ENCODE data around the gene HBZ.
A peak's percentile ranks its signal among the peaks of the same experiment; 100 is the strongest.
"Not testable (repeated sequence)": the region's sequence is repeated elsewhere in the genome, so short reads cannot be mapped to it uniquely, and the experiment has no call there.

HBZ gene

DNA sequence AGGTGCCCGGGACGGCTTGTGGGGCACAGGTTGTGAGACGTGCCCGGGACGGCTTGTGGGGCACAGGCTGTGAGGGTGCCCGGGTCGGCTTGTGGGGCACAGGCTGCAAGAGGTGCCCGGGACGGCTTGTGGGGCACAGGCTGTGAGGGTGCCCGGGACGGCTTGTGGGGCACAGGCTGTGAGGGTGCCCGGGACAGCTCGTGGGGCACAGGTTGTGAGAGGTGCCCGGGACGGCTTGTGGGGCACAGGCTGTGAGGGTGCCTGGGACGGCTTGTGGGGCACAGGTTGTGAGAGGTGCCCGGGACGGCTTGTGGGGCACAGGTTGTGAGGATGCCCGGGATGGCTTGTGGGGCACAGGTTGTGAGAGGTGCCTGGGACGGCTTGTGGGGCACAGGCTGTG is 7.8 kb downstream of the HBZ start:
- not testable (repeated sequence) for H3K9me3 ChIP-seq (ENCODE audit: control insufficient read depth, insufficient read depth, low read length); H3K4me3 ChIP-seq (ENCODE audit: low read depth, low read length); H3K9ac ChIP-seq (ENCODE audit: low read depth, low read length); H3K36me3 ChIP-seq (ENCODE audit: control insufficient read depth, insufficient read depth, low read length); H3K4me1 ChIP-seq (ENCODE audit: control insufficient read depth, insufficient read depth, low read length)
- peaks cover 57% of the 10 kb centered on the region for H3K27me3 ChIP-seq (ENCODE audit: control insufficient read depth, insufficient read depth, low read length)

- Histone ChIP-seq H3K36me3 (ENCODE audit: control insufficient read depth, insufficient read depth, low read length) (no peaks in the 10 kb centered on the region), H3K27me3 (ENCODE audit: control insufficient read depth, insufficient read depth, low read length) (peaks cover 59% of the 10 kb centered on the region), H3K4me3 (ENCODE audit: low read depth, low read length) (no peak overlapping the region), H3K9me3 (ENCODE audit: control insufficient read depth, insufficient read depth, low read length) (no peaks in the 10 kb centered on the region), H3K4me1 (ENCODE audit: control insufficient read depth, insufficient read depth, low read length) (no peaks in the 10 kb centered on the region), H3K9ac (ENCODE audit: low read depth, low read length) (no peak overlapping the region)
Measured at GRCh38 chr16:160691-161190, 8.3 kb downstream of the HBZ start.

DNA sequence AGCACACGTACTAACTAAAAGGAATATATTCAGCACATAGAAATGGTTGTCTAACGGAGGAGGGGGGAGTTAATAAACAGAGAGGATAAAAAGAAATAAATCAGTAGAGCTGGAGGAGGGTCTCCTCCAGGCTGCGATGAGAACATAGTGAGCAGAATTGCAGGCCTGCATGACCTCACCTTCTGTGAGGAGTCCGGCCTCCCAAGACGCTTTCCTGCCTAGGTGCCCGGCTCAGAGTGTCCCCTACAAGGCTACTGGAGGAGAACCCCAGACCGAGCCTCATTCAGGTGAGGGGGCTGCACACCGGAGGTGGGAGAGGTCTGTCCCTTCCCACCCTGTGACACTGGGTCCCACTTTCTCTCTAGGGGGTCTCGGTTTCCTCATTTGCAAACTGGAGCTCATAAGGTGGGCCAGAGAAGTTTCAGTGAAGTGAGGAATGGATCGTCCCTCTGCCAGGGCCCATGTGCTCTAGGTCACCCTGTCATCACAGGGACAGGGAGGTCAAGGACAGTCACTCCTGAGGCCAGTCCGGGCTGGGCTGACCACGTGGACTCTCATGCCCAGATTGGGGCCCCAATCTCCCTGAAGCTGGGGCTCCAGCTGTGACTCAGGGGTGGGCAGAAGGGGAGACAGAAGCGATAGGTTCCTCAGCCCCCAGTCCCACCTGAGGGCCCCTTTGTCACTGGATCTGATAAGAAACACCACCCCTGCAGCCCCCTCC is 10.0 kb downstream of the HBZ start:
- H3K4me3 ChIP-seq (ENCODE audit: low read depth, low read length): no peak overlapping the region
- no peak overlapping the region for H3K9ac ChIP-seq (ENCODE audit: low read depth, low read length)
- H3K36me3 ChIP-seq (ENCODE audit: control insufficient read depth, insufficient read depth, low read length): no peaks in the 10 kb centered on the region
- no peaks in the 10 kb centered on the region for H3K9me3 ChIP-seq (ENCODE audit: control insufficient read depth, insufficient read depth, low read length)
- H3K27me3 ChIP-seq (ENCODE audit: control insufficient read depth, insufficient read depth, low read length): peaks cover 64% of the 10 kb centered on the region
- peaks cover 4% of the 10 kb centered on the region for H3K4me1 ChIP-seq (ENCODE audit: control insufficient read depth, insufficient read depth, low read length)

- H3K27me3 ChIP-seq (ENCODE audit: control insufficient read depth, insufficient read depth, low read length): peaks cover 64% of the 10 kb centered on the region
Measured at GRCh38 chr16:163139-163538, 10.7 kb downstream of the HBZ start.

GRCh38 chr16:163696-164095 is 11.3 kb downstream of the HBZ start:
- not testable (repeated sequence) for H3K9me3 ChIP-seq (ENCODE audit: control insufficient read depth, insufficient read depth, low read length); H3K4me3 ChIP-seq (ENCODE audit: low read depth, low read length); H3K36me3 ChIP-seq (ENCODE audit: control insufficient read depth, insufficient read depth, low read length); H3K9ac ChIP-seq (ENCODE audit: low read depth, low read length); H3K4me1 ChIP-seq (ENCODE audit: control insufficient read depth, insufficient read depth, low read length)
- peaks cover 66% of the 10 kb centered on the region for H3K27me3 ChIP-seq (ENCODE audit: control insufficient read depth, insufficient read depth, low read length)

More at GRCh38 chr16:163139-163538, 10.7 kb downstream of the HBZ start:
- H3K36me3 ChIP-seq (ENCODE audit: control insufficient read depth, insufficient read depth, low read length); H3K9ac ChIP-seq (ENCODE audit: low read depth, low read length); H3K9me3 ChIP-seq (ENCODE audit: control insufficient read depth, insufficient read depth, low read length); H3K4me3 ChIP-seq (ENCODE audit: low read depth, low read length); H3K4me1 ChIP-seq (ENCODE audit: control insufficient read depth, insufficient read depth, low read length): not testable (repeated sequence)

DNA sequence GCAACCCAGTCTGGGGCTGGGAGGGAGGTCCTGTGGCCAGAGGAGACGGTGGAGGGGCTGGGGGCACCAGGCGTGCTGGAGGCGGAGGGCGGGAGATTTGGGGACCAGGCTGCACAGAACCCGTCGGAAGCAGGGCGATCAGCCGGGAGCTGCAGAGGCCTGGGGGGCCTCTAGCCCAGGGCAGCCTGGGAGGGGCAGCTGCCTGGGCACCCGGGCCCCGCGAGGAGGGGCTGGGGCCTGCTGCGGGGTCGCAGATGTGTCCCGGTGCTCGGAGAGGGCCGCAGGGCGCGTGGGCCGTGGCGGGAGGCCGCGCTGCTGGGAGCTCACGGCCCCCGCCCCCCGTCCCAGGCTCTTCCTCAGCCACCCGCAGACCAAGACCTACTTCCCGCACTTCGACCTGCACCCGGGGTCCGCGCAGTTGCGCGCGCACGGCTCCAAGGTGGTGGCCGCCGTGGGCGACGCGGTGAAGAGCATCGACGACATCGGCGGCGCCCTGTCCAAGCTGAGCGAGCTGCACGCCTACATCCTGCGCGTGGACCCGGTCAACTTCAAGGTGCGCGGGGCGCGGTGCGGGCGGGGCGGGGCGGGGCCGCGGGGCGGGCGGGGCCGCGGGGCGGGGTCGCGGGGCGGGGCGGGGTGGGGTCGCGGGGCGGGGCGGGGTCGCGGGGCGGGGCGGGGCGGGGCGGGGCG is 11.8 kb downstream of the HBZ start:
- not testable (repeated sequence) for H3K36me3 ChIP-seq (ENCODE audit: control insufficient read depth, insufficient read depth, low read length); H3K9ac ChIP-seq (ENCODE audit: low read depth, low read length); H3K4me1 ChIP-seq (ENCODE audit: control insufficient read depth, insufficient read depth, low read length); H3K9me3 ChIP-seq (ENCODE audit: control insufficient read depth, insufficient read depth, low read length); H3K4me3 ChIP-seq (ENCODE audit: low read depth, low read length)
- H3K27me3 ChIP-seq (ENCODE audit: control insufficient read depth, insufficient read depth, low read length): peaks cover 68% of the 10 kb centered on the region

DNA sequence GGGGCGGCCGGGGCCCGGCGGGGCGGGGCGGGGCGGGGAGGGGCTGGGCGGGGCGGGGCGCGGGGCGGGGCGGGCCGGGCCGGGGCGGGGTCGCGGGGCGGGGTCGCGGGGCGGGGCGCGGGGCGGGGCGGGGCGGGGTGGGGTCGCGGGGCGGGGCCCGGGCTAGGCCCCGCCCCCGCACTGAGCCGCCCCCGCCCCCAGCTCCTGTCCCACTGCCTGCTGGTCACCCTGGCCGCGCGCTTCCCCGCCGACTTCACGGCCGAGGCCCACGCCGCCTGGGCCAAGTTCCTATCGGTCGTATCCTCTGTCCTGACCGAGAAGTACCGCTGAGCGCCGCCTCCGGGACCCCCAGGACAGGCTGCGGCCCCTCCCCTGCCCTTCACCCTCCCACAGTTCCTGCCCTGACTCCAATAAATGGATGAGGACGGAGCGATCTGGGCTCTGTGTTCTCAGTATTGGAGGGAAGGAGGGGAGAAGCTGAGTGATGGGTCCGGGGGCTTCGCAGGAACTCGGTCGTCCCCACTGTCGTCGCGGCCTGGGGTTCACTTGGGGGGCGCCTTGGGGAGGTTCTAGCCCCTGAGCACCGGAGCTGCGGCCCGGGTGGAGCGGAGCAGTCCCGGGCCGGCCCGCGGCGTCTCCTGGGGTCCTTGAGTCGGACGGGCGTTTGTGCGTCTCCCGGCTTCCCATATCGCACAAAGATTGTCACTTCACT is 12.5 kb downstream of the HBZ start:
- Histone ChIP-seq H3K27me3 (ENCODE audit: control insufficient read depth, insufficient read depth, low read length) (peaks cover 67% of the 10 kb centered on the region), H3K9me3 (ENCODE audit: control insufficient read depth, insufficient read depth, low read length) (no peaks in the 10 kb centered on the region), H3K9ac (ENCODE audit: low read depth, low read length) (no peak overlapping the region), H3K4me1 (ENCODE audit: control insufficient read depth, insufficient read depth, low read length) (peaks cover 4% of the 10 kb centered on the region), H3K36me3 (ENCODE audit: control insufficient read depth, insufficient read depth, low read length) (no peaks in the 10 kb centered on the region), H3K4me3 (ENCODE audit: low read depth, low read length) (peak overlapping the region; percentile 41)

- H3K9me3 ChIP-seq (ENCODE audit: control insufficient read depth, insufficient read depth, low read length): no peaks in the 10 kb centered on the region
- H3K4me1 ChIP-seq (ENCODE audit: control insufficient read depth, insufficient read depth, low read length): peaks cover 4% of the 10 kb centered on the region
- H3K27me3 ChIP-seq (ENCODE audit: control insufficient read depth, insufficient read depth, low read length): peaks cover 73% of the 10 kb centered on the region
- H3K36me3 ChIP-seq (ENCODE audit: control insufficient read depth, insufficient read depth, low read length): no peaks in the 10 kb centered on the region
- H3K9ac ChIP-seq (ENCODE audit: low read depth, low read length): no peak within 1 kb of the TSS
- peak within 1 kb of the TSS; percentile 41 for H3K4me3 ChIP-seq (ENCODE audit: low read depth, low read length)
Measured at GRCh38 chr16:165539-166374, 13.3 kb downstream of the HBZ start, which contains the start of gene HBM. TSS of gene HBM (plus strand) at chr16:165978. CDS start at chr16:165998, 20 bp downstream.

GRCh38 chr16:166375-167121 is 14.1 kb downstream of the HBZ start:
- peak overlapping the region; percentile 41 for H3K4me3 ChIP-seq (ENCODE audit: low read depth, low read length)
- peaks cover 73% of the 10 kb centered on the region for H3K27me3 ChIP-seq (ENCODE audit: control insufficient read depth, insufficient read depth, low read length)
- no peaks in the 10 kb centered on the region for H3K36me3 ChIP-seq (ENCODE audit: control insufficient read depth, insufficient read depth, low read length)
- H3K9me3 ChIP-seq (ENCODE audit: control insufficient read depth, insufficient read depth, low read length): no peaks in the 10 kb centered on the region
- H3K4me1 ChIP-seq (ENCODE audit: control insufficient read depth, insufficient read depth, low read length): peaks cover 4% of the 10 kb centered on the region
- H3K9ac ChIP-seq (ENCODE audit: low read depth, low read length): no peak overlapping the region

DNA sequence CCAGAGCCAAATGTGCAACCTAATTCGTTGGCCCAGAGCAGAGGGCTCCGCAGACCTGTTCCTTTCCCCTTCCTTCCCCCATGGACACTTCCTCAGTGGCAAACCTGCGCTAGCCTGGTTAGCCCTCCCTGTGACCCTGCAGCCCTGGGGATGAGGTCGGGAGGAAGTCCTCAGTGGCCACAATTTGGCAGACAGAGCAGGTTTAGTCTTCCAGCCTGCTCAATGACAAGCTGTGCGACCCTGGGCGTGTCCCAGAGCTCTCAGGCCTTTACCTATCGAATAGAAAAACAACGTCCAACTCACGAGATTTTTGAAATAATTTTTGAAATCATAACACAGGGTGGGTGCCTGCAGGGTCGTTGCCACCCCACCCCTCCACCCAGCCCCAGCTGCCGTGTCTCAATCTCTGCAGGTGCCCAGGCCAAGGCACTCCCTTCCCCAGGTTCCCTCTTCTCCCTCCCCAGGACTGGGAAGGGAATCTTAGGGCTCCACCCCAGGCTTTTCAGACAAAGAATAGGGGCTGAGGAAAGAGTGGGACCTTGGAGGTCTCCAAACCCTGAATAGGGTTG is 14.8 kb downstream of the HBZ start:
- Histone ChIP-seq H3K27me3 (ENCODE audit: control insufficient read depth, insufficient read depth, low read length) (peaks cover 72% of the 10 kb centered on the region), H3K9me3 (ENCODE audit: control insufficient read depth, insufficient read depth, low read length) (no peaks in the 10 kb centered on the region), H3K4me3 (ENCODE audit: low read depth, low read length) (peak overlapping the region; percentile 41), H3K9ac (ENCODE audit: low read depth, low read length) (no peak overlapping the region), H3K4me1 (ENCODE audit: control insufficient read depth, insufficient read depth, low read length) (peaks cover 4% of the 10 kb centered on the region), H3K36me3 (ENCODE audit: control insufficient read depth, insufficient read depth, low read length) (no peaks in the 10 kb centered on the region)
